ENCODE results near the gene NUP133.
A peak's percentile ranks its signal among the peaks of the same experiment; 100 is the strongest.

The NUP133 gene

GRCh38 chr1:229507951-229508822 lies at the start of gene NUP133:
TSS of gene NUP133 (minus strand) at chr1:229508341. CDS start at chr1:229508249, 92 bp downstream.
- H3K4me3 ChIP-seq (replicated peaks; ENCODE audit: low read depth, low read length) = peak within 1 kb of the TSS; percentile 79
- no peak for TF ChIP-seq CTCF (IDR thresholded peaks at IDR 0.05; ENCODE audit: low read depth, low read length, missing control alignments)
- peak; percentile 94 for DNase-seq (ENCODE audit: extremely low read depth, low read depth)

GRCh38 chr1:229557200-229557850 lies 49.2 kb upstream of the NUP133 start:
- peak overlapping the region; percentile 54 for H3K4me3 ChIP-seq (replicated peaks; ENCODE audit: low read depth, low read length)
- TF ChIP-seq CTCF (IDR thresholded peaks at IDR 0.05; ENCODE audit: low read depth, low read length, missing control alignments) = no peak
- DNase-seq (ENCODE audit: extremely low read depth, low read depth) = no peak

- H3K4me3 ChIP-seq (replicated peaks; ENCODE audit: low read depth, low read length) = no peak overlapping the region
- no peak for DNase-seq (ENCODE audit: extremely low read depth, low read depth)
- no peak for TF ChIP-seq CTCF (IDR thresholded peaks at IDR 0.05; ENCODE audit: low read depth, low read length, missing control alignments)
Observed at GRCh38 chr1:229554886-229555621, 46.9 kb upstream of the NUP133 start.

- no peak for TF ChIP-seq CTCF (IDR thresholded peaks at IDR 0.05; ENCODE audit: low read depth, low read length, missing control alignments)
- no peak for DNase-seq (ENCODE audit: extremely low read depth, low read depth)
Observed at GRCh38 chr1:229553621-229554130, 45.5 kb upstream of the NUP133 start.

GRCh38 chr1:229552732-229553131 lies 44.6 kb upstream of the NUP133 start:
- no peak overlapping the region for H3K4me3 ChIP-seq (replicated peaks; ENCODE audit: low read depth, low read length)
- DNase-seq (ENCODE audit: extremely low read depth, low read depth) = no peak
- TF ChIP-seq CTCF (IDR thresholded peaks at IDR 0.05; ENCODE audit: low read depth, low read length, missing control alignments) = no peak

More at GRCh38 chr1:229553621-229554130, 45.5 kb upstream of the NUP133 start:
- H3K4me3 ChIP-seq (replicated peaks; ENCODE audit: low read depth, low read length) = no peak overlapping the region

GRCh38 chr1:229550812-229551567 lies 42.8 kb upstream of the NUP133 start:
- TF ChIP-seq CTCF (IDR thresholded peaks at IDR 0.05; ENCODE audit: low read depth, low read length, missing control alignments) = no peak
- no peak for DNase-seq (ENCODE audit: extremely low read depth, low read depth)
- H3K4me3 ChIP-seq (replicated peaks; ENCODE audit: low read depth, low read length) = no peak overlapping the region
